GM19397 (cell line): ENCODE data around the gene FRMD4A.

Experiments used
- ATAC-seq: cut with Tn5 transposase; IDR thresholded peaks from one replicate; pipeline ENCODE4 v1.9.1; 2021; ENCODE audit warnings: mild to moderate bottlenecking, moderate library complexity; ENCODE audit not compliant: unreplicated experiment

Gene FRMD4A

GRCh38 chr10:13893926-13894325 is 436.8 kb downstream of the FRMD4A start:
- ATAC-seq, result no peak

- ATAC-seq, result no peak
Observed at GRCh38 chr10:13892871-13893270, 437.9 kb downstream of the FRMD4A start.

- ATAC-seq, result no peak
Observed at GRCh38 chr10:13892001-13892491, 438.7 kb downstream of the FRMD4A start.

- ATAC-seq, result no peak
Observed at GRCh38 chr10:13891128-13892000, 439.4 kb downstream of the FRMD4A start.

- ATAC-seq, result no peak
Observed at GRCh38 chr10:13890233-13891127, 440.2 kb downstream of the FRMD4A start.

- ATAC-seq, result no peak
Observed at GRCh38 chr10:13887761-13888160, 443.0 kb downstream of the FRMD4A start.

- ATAC-seq, result no peak
Observed at GRCh38 chr10:13885238-13885990, 445.3 kb downstream of the FRMD4A start.

GRCh38 chr10:13883636-13884444 is 446.9 kb downstream of the FRMD4A start:
- ATAC-seq, result no peak

GRCh38 chr10:13882119-13882711 is 448.5 kb downstream of the FRMD4A start:
- no peak for ATAC-seq

- ATAC-seq, result no peak
Observed at GRCh38 chr10:13880760-13881159, 450.0 kb downstream of the FRMD4A start.

GRCh38 chr10:13877154-13877909 is 453.4 kb downstream of the FRMD4A start:
- ATAC-seq, result no peak

GRCh38 chr10:13873196-13873595 is 457.5 kb downstream of the FRMD4A start:
- ATAC-seq, result no peak

GRCh38 chr10:13872411-13872810 is 458.3 kb downstream of the FRMD4A start:
- no peak for ATAC-seq

- ATAC-seq, result no peak
Observed at GRCh38 chr10:13871776-13872175, 458.9 kb downstream of the FRMD4A start.

- no peak for ATAC-seq
Observed at GRCh38 chr10:13871011-13871410, 459.7 kb downstream of the FRMD4A start.

- no peak for ATAC-seq
Observed at GRCh38 chr10:13869295-13869664, 461.4 kb downstream of the FRMD4A start.

GRCh38 chr10:13868528-13869294 is 462.0 kb downstream of the FRMD4A start:
- no peak for ATAC-seq

- ATAC-seq, result no peak
Observed at GRCh38 chr10:13867822-13868221, 462.9 kb downstream of the FRMD4A start.
